Measurements from ENCODE around the gene B4GALT2.

Gene B4GALT2

GRCh38 chr1:43958351-43959255 is 20.4 kb upstream of the B4GALT2 start:
- Histone ChIP-seq H3K4me1 (ENCODE audit: control insufficient read depth, insufficient read depth, low read length) (peaks cover under 1% of the 10 kb centered on the region), H3K9me3 (ENCODE audit: control insufficient read depth, low read length) (no peaks in the 10 kb centered on the region), H3K27ac (ENCODE audit: insufficient read depth, low read depth, low read length, poor library complexity, severe bottlenecking) (no peak overlapping the region), H3K36me3 (ENCODE audit: control insufficient read depth, insufficient read depth, low read length) (peaks cover 10% of the 10 kb centered on the region), H3K27me3 (ENCODE audit: control insufficient read depth, insufficient read depth, low read length, poor library complexity, severe bottlenecking) (no peaks in the 10 kb centered on the region), H3K4me3 (ENCODE audit: insufficient read depth, low read depth, low read length) (no peak overlapping the region)
- 92 to 94% methylated on average over 9 of the region's 9 CpGs for WGBS, 2 experiments

- Histone ChIP-seq H3K27me3 (ENCODE audit: control insufficient read depth, insufficient read depth, low read length, poor library complexity, severe bottlenecking) (no peaks in the 10 kb centered on the region), H3K9me3 (ENCODE audit: control insufficient read depth, low read length) (no peaks in the 10 kb centered on the region), H3K4me1 (ENCODE audit: control insufficient read depth, insufficient read depth, low read length) (no peaks in the 10 kb centered on the region), H3K27ac (ENCODE audit: insufficient read depth, low read depth, low read length, poor library complexity, severe bottlenecking) (no peak overlapping the region), H3K36me3 (ENCODE audit: control insufficient read depth, insufficient read depth, low read length) (peaks cover 10% of the 10 kb centered on the region), H3K4me3 (ENCODE audit: insufficient read depth, low read depth, low read length) (no peak overlapping the region)
- 94 to 95% methylated on average over 8 of the region's 8 CpGs for WGBS, 2 experiments
Observed at GRCh38 chr1:43960798-43961197, 18.2 kb upstream of the B4GALT2 start.

- Histone ChIP-seq H3K27me3 (ENCODE audit: control insufficient read depth, insufficient read depth, low read length, poor library complexity, severe bottlenecking) (no peaks in the 10 kb centered on the region), H3K4me3 (ENCODE audit: insufficient read depth, low read depth, low read length) (no peak overlapping the region), H3K4me1 (ENCODE audit: control insufficient read depth, insufficient read depth, low read length) (no peaks in the 10 kb centered on the region), H3K36me3 (ENCODE audit: control insufficient read depth, insufficient read depth, low read length) (peaks cover 10% of the 10 kb centered on the region), H3K9me3 (ENCODE audit: control insufficient read depth, low read length) (no peaks in the 10 kb centered on the region), H3K27ac (ENCODE audit: insufficient read depth, low read depth, low read length, poor library complexity, severe bottlenecking) (no peak overlapping the region)
- 93 to 96% methylated on average over 3 of the region's 3 CpGs for WGBS, 2 experiments
Observed at GRCh38 chr1:43961692-43962091, 17.3 kb upstream of the B4GALT2 start.

- no peaks in the 10 kb centered on the region for H3K9me3 ChIP-seq (ENCODE audit: control insufficient read depth, low read length)
- WGBS, 2 experiments: 90% methylated on average over 2 of the region's 2 CpGs
- H3K27ac ChIP-seq (ENCODE audit: insufficient read depth, low read depth, low read length, poor library complexity, severe bottlenecking): no peak overlapping the region
- no peak overlapping the region for H3K4me3 ChIP-seq (ENCODE audit: insufficient read depth, low read depth, low read length)
- H3K36me3 ChIP-seq (ENCODE audit: control insufficient read depth, insufficient read depth, low read length): peaks cover 8% of the 10 kb centered on the region
- H3K27me3 ChIP-seq (ENCODE audit: control insufficient read depth, insufficient read depth, low read length, poor library complexity, severe bottlenecking): no peaks in the 10 kb centered on the region
- no peaks in the 10 kb centered on the region for H3K4me1 ChIP-seq (ENCODE audit: control insufficient read depth, insufficient read depth, low read length)
Observed at GRCh38 chr1:43962324-43962723, 16.7 kb upstream of the B4GALT2 start.

GRCh38 chr1:43963006-43963405 is 16.0 kb upstream of the B4GALT2 start:
- peaks cover 5% of the 10 kb centered on the region for H3K36me3 ChIP-seq (ENCODE audit: control insufficient read depth, insufficient read depth, low read length)
- no peaks in the 10 kb centered on the region for H3K9me3 ChIP-seq (ENCODE audit: control insufficient read depth, low read length)
- H3K27ac ChIP-seq (ENCODE audit: insufficient read depth, low read depth, low read length, poor library complexity, severe bottlenecking): no peak overlapping the region
- 95 to 96% methylated on average over 3 of the region's 3 CpGs for WGBS, 2 experiments
- H3K4me1 ChIP-seq (ENCODE audit: control insufficient read depth, insufficient read depth, low read length): no peaks in the 10 kb centered on the region
- no peak overlapping the region for H3K4me3 ChIP-seq (ENCODE audit: insufficient read depth, low read depth, low read length)
- no peaks in the 10 kb centered on the region for H3K27me3 ChIP-seq (ENCODE audit: control insufficient read depth, insufficient read depth, low read length, poor library complexity, severe bottlenecking)

GRCh38 chr1:43963890-43964289 is 15.1 kb upstream of the B4GALT2 start:
- H3K27ac ChIP-seq (ENCODE audit: insufficient read depth, low read depth, low read length, poor library complexity, severe bottlenecking): no peak overlapping the region
- H3K27me3 ChIP-seq (ENCODE audit: control insufficient read depth, insufficient read depth, low read length, poor library complexity, severe bottlenecking): no peaks in the 10 kb centered on the region
- 92 to 96% methylated on average over 4 to 5 of the region's 5 CpGs for WGBS, 2 experiments
- H3K9me3 ChIP-seq (ENCODE audit: control insufficient read depth, low read length): no peaks in the 10 kb centered on the region
- H3K4me3 ChIP-seq (ENCODE audit: insufficient read depth, low read depth, low read length): no peak overlapping the region
- H3K4me1 ChIP-seq (ENCODE audit: control insufficient read depth, insufficient read depth, low read length): no peaks in the 10 kb centered on the region
- no peaks in the 10 kb centered on the region for H3K36me3 ChIP-seq (ENCODE audit: control insufficient read depth, insufficient read depth, low read length)

- H3K9me3 ChIP-seq (ENCODE audit: control insufficient read depth, low read length): no peaks in the 10 kb centered on the region
- no peaks in the 10 kb centered on the region for H3K4me1 ChIP-seq (ENCODE audit: control insufficient read depth, insufficient read depth, low read length)
- no peak overlapping the region for H3K4me3 ChIP-seq (ENCODE audit: insufficient read depth, low read depth, low read length)
- H3K27me3 ChIP-seq (ENCODE audit: control insufficient read depth, insufficient read depth, low read length, poor library complexity, severe bottlenecking): no peaks in the 10 kb centered on the region
- H3K27ac ChIP-seq (ENCODE audit: insufficient read depth, low read depth, low read length, poor library complexity, severe bottlenecking): no peak overlapping the region
- no peaks in the 10 kb centered on the region for H3K36me3 ChIP-seq (ENCODE audit: control insufficient read depth, insufficient read depth, low read length)
- WGBS, 2 experiments: 97 to 99% methylated on average over 2 of the region's 3 CpGs
Observed at GRCh38 chr1:43965316-43965715, 13.7 kb upstream of the B4GALT2 start.

- WGBS, 2 experiments: 86 to 88% methylated on average over 6 of the region's 6 CpGs
- Histone ChIP-seq H3K4me1 (ENCODE audit: control insufficient read depth, insufficient read depth, low read length) (peaks cover 7% of the 10 kb centered on the region), H3K36me3 (ENCODE audit: control insufficient read depth, insufficient read depth, low read length) (no peaks in the 10 kb centered on the region), H3K27me3 (ENCODE audit: control insufficient read depth, insufficient read depth, low read length, poor library complexity, severe bottlenecking) (no peaks in the 10 kb centered on the region), H3K27ac (ENCODE audit: insufficient read depth, low read depth, low read length, poor library complexity, severe bottlenecking) (no peak overlapping the region), H3K4me3 (ENCODE audit: insufficient read depth, low read depth, low read length) (no peak overlapping the region), H3K9me3 (ENCODE audit: control insufficient read depth, low read length) (no peaks in the 10 kb centered on the region)
Observed at GRCh38 chr1:43968348-43968948, 10.6 kb upstream of the B4GALT2 start.

- Histone ChIP-seq H3K27ac (ENCODE audit: insufficient read depth, low read depth, low read length, poor library complexity, severe bottlenecking) (no peak overlapping the region), H3K27me3 (ENCODE audit: control insufficient read depth, insufficient read depth, low read length, poor library complexity, severe bottlenecking) (no peaks in the 10 kb centered on the region), H3K9me3 (ENCODE audit: control insufficient read depth, low read length) (no peaks in the 10 kb centered on the region), H3K4me1 (ENCODE audit: control insufficient read depth, insufficient read depth, low read length) (peaks cover 7% of the 10 kb centered on the region), H3K36me3 (ENCODE audit: control insufficient read depth, insufficient read depth, low read length) (no peaks in the 10 kb centered on the region), H3K4me3 (ENCODE audit: insufficient read depth, low read depth, low read length) (no peak overlapping the region)
- 62 to 67% methylated on average over 7 of the region's 7 CpGs for WGBS, 2 experiments
Observed at GRCh38 chr1:43969416-43969745, 9.6 kb upstream of the B4GALT2 start.

- Histone ChIP-seq H3K27me3 (ENCODE audit: control insufficient read depth, insufficient read depth, low read length, poor library complexity, severe bottlenecking) (no peaks in the 10 kb centered on the region), H3K4me3 (ENCODE audit: insufficient read depth, low read depth, low read length) (peak within 1 kb of the TSS; percentile 97), H3K9me3 (ENCODE audit: control insufficient read depth, low read length) (no peaks in the 10 kb centered on the region), H3K4me1 (ENCODE audit: control insufficient read depth, insufficient read depth, low read length) (peaks cover 7% of the 10 kb centered on the region), H3K36me3 (ENCODE audit: control insufficient read depth, insufficient read depth, low read length) (no peaks in the 10 kb centered on the region), H3K27ac (ENCODE audit: insufficient read depth, low read depth, low read length, poor library complexity, severe bottlenecking) (no peak within 1 kb of the TSS)
- 1% methylated on average over 44 to 47 of the region's 47 CpGs for WGBS, 2 experiments
Observed at GRCh38 chr1:43969746-43970466, 9.1 kb upstream of the B4GALT2 start, which contains the start of gene DPH2. Gene DPH2, plus strand, starts transcription at chr1:43970010. Its CDS starts 166 bp downstream, at chr1:43970176.

Data from ectodermal cell (in vitro differentiated cells).